ENCODE data around the gene RPS6KA1.

RPS6KA1 gene

GRCh38 chr1:26575348-26575747 is 45.8 kb downstream of the RPS6KA1 start:
- no peak for TF ChIP-seq CTCF (IDR thresholded peaks at IDR 0.05; ENCODE audit: insufficient read depth, low read length, poor library complexity, severe bottlenecking)
- H3K36me3 ChIP-seq (ENCODE audit: control insufficient read depth, insufficient read depth, low read length) = peaks cover 33% of the 10 kb centered on the region
- no peak for DNase-seq (ENCODE audit: extremely low read depth, insufficient read length)

GRCh38 chr1:26578167-26578566 is 48.6 kb downstream of the RPS6KA1 start:
- no peak for TF ChIP-seq CTCF (IDR thresholded peaks at IDR 0.05; ENCODE audit: insufficient read depth, low read length, poor library complexity, severe bottlenecking)
- Histone ChIP-seq H3K27me3 (replicated peaks; ENCODE audit: control insufficient read depth, insufficient read depth, low read length) (no peaks in the 10 kb centered on the region), H3K4me3 (replicated peaks; ENCODE audit: low read depth, low read length) (no peak overlapping the region), H3K36me3 (ENCODE audit: control insufficient read depth, insufficient read depth, low read length) (peaks cover 11% of the 10 kb centered on the region)
- DNase-seq (ENCODE audit: extremely low read depth, insufficient read length) = no peak

More at GRCh38 chr1:26575348-26575747, 45.8 kb downstream of the RPS6KA1 start:
- no peak overlapping the region for H3K4me3 ChIP-seq (replicated peaks; ENCODE audit: low read depth, low read length)
- no peaks in the 10 kb centered on the region for H3K27me3 ChIP-seq (replicated peaks; ENCODE audit: control insufficient read depth, insufficient read depth, low read length)

GRCh38 chr1:26579681-26580111 is 50.1 kb downstream of the RPS6KA1 start:
- Histone ChIP-seq H3K4me3 (replicated peaks; ENCODE audit: low read depth, low read length) (no peak overlapping the region), H3K36me3 (ENCODE audit: control insufficient read depth, insufficient read depth, low read length) (peaks cover 3% of the 10 kb centered on the region), H3K27me3 (replicated peaks; ENCODE audit: control insufficient read depth, insufficient read depth, low read length) (no peaks in the 10 kb centered on the region)
- TF ChIP-seq CTCF (IDR thresholded peaks at IDR 0.05; ENCODE audit: insufficient read depth, low read length, poor library complexity, severe bottlenecking) = no peak
- DNase-seq (ENCODE audit: extremely low read depth, insufficient read length) = no peak

GRCh38 chr1:26580116-26580515 is 50.6 kb downstream of the RPS6KA1 start:
- no peak for DNase-seq (ENCODE audit: extremely low read depth, insufficient read length)
- Histone ChIP-seq H3K4me3 (replicated peaks; ENCODE audit: low read depth, low read length) (no peak overlapping the region), H3K27me3 (replicated peaks; ENCODE audit: control insufficient read depth, insufficient read depth, low read length) (no peaks in the 10 kb centered on the region), H3K36me3 (ENCODE audit: control insufficient read depth, insufficient read depth, low read length) (peaks cover 3% of the 10 kb centered on the region)
- TF ChIP-seq CTCF (IDR thresholded peaks at IDR 0.05; ENCODE audit: insufficient read depth, low read length, poor library complexity, severe bottlenecking) = no peak

- DNase-seq (ENCODE audit: extremely low read depth, insufficient read length) = no peak
- Histone ChIP-seq H3K27me3 (replicated peaks; ENCODE audit: control insufficient read depth, insufficient read depth, low read length) (no peaks in the 10 kb centered on the region), H3K36me3 (ENCODE audit: control insufficient read depth, insufficient read depth, low read length) (no peaks in the 10 kb centered on the region), H3K4me3 (replicated peaks; ENCODE audit: low read depth, low read length) (no peak overlapping the region)
- TF ChIP-seq CTCF (IDR thresholded peaks at IDR 0.05; ENCODE audit: insufficient read depth, low read length, poor library complexity, severe bottlenecking) = no peak
Observed at GRCh38 chr1:26581287-26581651, 51.7 kb downstream of the RPS6KA1 start.
